ENCODE measurements around the gene TRMU. TPM values are rescaled to one million over a fixed set of nuclear protein-coding genes. Genes with fewer than 3 reads are reported as not detected.
"Not testable (repeated sequence)": the region's sequence is repeated elsewhere in the genome, so short reads cannot be mapped to it uniquely, and the experiment has no call there.

The TRMU gene
- total RNA-seq, 3 donors from 2014 or later: 40.5 to 41.5 (median 41.2) TPM

GRCh38 chr22:46309526-46310085 lies 25.9 kb upstream of the TRMU start:
- no peak for TF ChIP-seq CTCF (IDR thresholded peaks at IDR 0.05)
- intact Hi-C loops (cut with DNase I, micrococcal nuclease): loop anchor here (5.0 to 10.0 kb wide), 2 partner anchors 187 to 315 kb away; no protein-coding TSS in a partner anchor
- Histone ChIP-seq H3K4me3 (no peak overlapping the region), H3K36me3 (ENCODE audit: low read depth) (no peaks in the 10 kb centered on the region), H3K4me1 (ENCODE audit: low read depth) (no peaks in the 10 kb centered on the region), H3K9me3 (no peaks in the 10 kb centered on the region)
- ATAC-seq: no peak
- DNase-seq: no peak

GRCh38 chr22:46312056-46312455 lies 23.5 kb upstream of the TRMU start:
- DNase-seq (no peak), ATAC-seq (no peak)
- H3K9me3 ChIP-seq: no peaks in the 10 kb centered on the region
- no peak for TF ChIP-seq CTCF (IDR thresholded peaks at IDR 0.05)
- intact Hi-C loops (cut with DNase I, micrococcal nuclease): loop anchor here (5.0 to 10.0 kb wide), 2 partner anchors 190 to 317 kb away; no protein-coding TSS in a partner anchor
- no peak overlapping the region for H3K4me3 ChIP-seq
- H3K36me3 ChIP-seq (ENCODE audit: low read depth): no peaks in the 10 kb centered on the region
- no peaks in the 10 kb centered on the region for H3K4me1 ChIP-seq (ENCODE audit: low read depth)

GRCh38 chr22:46312848-46313247 lies 22.7 kb upstream of the TRMU start:
- H3K4me1 ChIP-seq (ENCODE audit: low read depth); H3K4me3 ChIP-seq; ATAC-seq; DNase-seq; H3K9me3 ChIP-seq; H3K36me3 ChIP-seq (ENCODE audit: low read depth): not testable (repeated sequence)
- intact Hi-C loops (cut with DNase I, micrococcal nuclease): loop anchor here (5.0 to 10.0 kb wide), 2 partner anchors 191 to 318 kb away; no protein-coding TSS in a partner anchor

GRCh38 chr22:46315976-46316375 lies 19.5 kb upstream of the TRMU start:
- H3K9me3 ChIP-seq: no peaks in the 10 kb centered on the region
- no peak for TF ChIP-seq CTCF (IDR thresholded peaks at IDR 0.05)
- intact Hi-C loops (cut with DNase I, micrococcal nuclease): loop anchor here in 1 of 2 donors (10.0 kb wide), 1 partner anchor 321 kb away; no protein-coding TSS in a partner anchor
- DNase-seq (no peak), ATAC-seq (no peak)
- no peak overlapping the region for H3K4me3 ChIP-seq
- H3K4me1 ChIP-seq (ENCODE audit: low read depth): no peaks in the 10 kb centered on the region
- no peaks in the 10 kb centered on the region for H3K36me3 ChIP-seq (ENCODE audit: low read depth)

- DNase-seq (no peak), ATAC-seq (no peak)
- Histone ChIP-seq H3K9me3 (no peaks in the 10 kb centered on the region), H3K36me3 (ENCODE audit: low read depth) (no peaks in the 10 kb centered on the region), H3K4me3 (no peak overlapping the region), H3K4me1 (ENCODE audit: low read depth) (no peaks in the 10 kb centered on the region)
- TF ChIP-seq CTCF (IDR thresholded peaks at IDR 0.05): no peak
- intact Hi-C loops (cut with DNase I, micrococcal nuclease): loop anchor here in 1 of 2 donors (10.0 kb wide), 1 partner anchor 323 kb away; no protein-coding TSS in a partner anchor
These were observed 17.9 kb upstream of the TRMU start for GRCh38 chr22:46317646-46318045.

- no peak for DNase-seq
- Histone ChIP-seq H3K4me3 (no peak overlapping the region), H3K9me3 (no peaks in the 10 kb centered on the region), H3K4me1 (ENCODE audit: low read depth) (no peaks in the 10 kb centered on the region), H3K36me3 (ENCODE audit: low read depth) (no peaks in the 10 kb centered on the region)
- ATAC-seq: no peak
- intact Hi-C loops (cut with DNase I, micrococcal nuclease): loop anchor here in 1 of 2 donors (10.0 kb wide), 1 partner anchor 324 kb away; no protein-coding TSS in a partner anchor
- TF ChIP-seq CTCF (IDR thresholded peaks at IDR 0.05): no peak
These were observed 16.9 kb upstream of the TRMU start for GRCh38 chr22:46318576-46318975.
